HG03064 (cell line): ENCODE results near the gene ZNHIT2.
"Not testable (repeated sequence)": the region's sequence is repeated elsewhere in the genome, so short reads cannot be mapped to it uniquely, and the experiment has no call there.

Source experiments
- ATAC-seq: cut with Tn5 transposase; IDR thresholded peaks from one replicate; pipeline ENCODE4 v1.9.1; 2021; ENCODE audit warnings: low read depth; ENCODE audit not compliant: unreplicated experiment

ZNHIT2 gene

DNA sequence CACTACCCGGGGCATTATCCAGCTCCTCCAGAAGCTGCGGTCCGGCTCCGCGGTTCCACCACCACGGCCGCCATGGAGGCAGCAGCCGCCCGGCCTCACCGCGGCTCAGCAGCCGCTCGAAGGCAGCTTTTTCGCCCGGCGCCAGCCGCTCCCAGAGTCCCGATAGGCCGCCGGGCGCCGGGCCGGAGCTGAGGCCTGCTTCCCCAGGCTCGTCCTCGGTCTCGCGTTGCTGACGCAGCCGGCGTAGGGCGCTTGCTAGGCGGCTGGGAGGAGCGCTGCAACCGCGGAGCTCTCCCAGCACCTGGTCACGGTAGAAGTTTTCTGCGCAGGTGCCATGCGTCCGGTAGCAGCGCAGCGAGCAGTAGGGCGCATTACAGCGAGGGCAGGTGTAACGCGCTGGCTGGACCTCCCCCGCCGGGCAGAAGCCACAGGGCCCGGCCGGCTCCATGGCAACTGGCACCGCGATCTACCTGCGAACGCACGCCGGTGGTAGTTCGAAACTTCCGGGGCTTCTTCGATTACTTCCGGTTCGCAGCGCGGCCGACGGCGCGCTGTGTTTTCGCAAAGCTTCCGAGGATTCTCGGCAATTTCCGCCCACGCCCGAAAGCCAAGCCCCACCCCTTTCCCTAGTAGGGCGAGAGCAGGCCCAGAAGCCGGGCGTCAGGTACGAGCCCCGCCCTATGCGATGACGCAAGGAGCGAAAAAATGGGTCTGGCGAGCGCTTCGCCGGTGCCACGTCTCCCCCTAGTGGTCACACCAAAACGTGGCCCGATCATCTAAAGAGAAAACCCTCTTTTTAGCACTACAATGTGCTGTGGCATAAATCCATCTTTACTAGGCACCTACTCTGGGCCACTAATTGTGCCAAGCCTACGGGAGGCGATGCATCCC lies at the start of gene ZNHIT2:
Gene ZNHIT2, minus strand, starts transcription at position 496 of the 891 bp plus-strand sequence. Its CDS starts 48 bp downstream, at position 448.
- peak; percentile 51 for ATAC-seq

GRCh38 chr11:65166893-65167292 lies 49.4 kb upstream of the ZNHIT2 start:
- no peak for ATAC-seq

DNA sequence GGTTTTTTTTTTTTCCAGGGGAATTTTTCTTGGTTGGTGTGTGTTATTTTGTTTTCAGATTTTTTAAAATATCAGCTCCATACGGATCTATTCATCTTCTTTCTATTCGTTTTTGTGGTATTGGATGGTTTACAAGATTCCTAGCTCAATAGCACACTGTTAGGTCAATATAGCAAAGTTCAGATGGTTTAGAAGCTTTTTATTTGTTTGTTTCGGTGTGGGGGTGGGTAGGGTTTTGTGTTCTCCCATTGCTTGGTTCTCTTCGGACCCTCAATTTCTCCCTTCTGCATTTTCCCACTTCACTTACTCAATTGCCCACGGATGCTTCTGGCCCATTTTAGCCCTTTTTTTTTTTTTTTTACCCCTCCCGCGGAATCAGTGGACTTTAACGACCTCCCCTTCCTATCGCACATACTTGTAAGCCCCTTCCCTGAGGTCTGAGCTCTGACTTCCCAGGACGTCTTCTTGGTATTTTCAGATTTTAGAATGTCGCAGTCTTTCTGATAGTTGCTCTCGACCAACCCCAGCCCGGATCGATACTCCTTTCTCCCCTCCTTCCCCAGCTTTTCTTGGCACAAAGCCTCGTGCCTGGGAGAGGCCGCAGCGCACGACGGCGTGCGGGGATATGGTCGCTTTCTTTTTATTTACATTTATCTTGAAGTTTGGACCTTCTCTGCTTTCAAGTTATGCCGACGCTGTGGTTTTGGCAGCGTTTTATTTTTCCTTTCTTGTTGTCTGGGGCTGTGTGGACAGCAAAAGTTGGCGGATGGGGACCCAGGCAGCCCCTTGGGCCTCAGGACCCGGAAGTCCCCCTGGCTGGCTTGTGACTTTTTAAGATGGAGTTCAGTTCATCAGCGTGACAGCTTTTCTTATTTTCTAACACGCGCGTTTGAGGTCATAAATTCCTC lies 48.2 kb upstream of the ZNHIT2 start:
- no peak for ATAC-seq

DNA sequence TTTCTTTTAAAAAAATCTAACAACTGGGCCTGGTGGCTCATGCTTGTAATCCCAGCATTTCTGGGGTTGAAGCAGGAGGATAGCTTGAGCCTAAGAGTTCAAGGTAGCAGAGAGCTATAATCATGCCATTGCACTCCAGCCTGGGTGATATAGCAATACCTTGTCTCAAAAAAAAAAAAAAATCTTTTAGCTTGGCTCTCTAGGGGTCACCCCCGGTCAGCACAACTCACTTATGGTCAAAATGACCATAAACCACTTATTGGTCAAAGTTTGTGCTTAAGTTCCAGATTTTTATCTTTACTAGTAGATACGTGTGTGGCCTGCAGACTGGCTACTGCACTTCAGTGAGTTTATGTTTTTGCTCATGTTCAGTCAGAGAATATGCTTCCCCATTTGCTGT lies 46.2 kb upstream of the ZNHIT2 start:
- ATAC-seq: no peak

GRCh38 chr11:65160643-65161042 lies 43.1 kb upstream of the ZNHIT2 start:
- no peak for ATAC-seq

DNA sequence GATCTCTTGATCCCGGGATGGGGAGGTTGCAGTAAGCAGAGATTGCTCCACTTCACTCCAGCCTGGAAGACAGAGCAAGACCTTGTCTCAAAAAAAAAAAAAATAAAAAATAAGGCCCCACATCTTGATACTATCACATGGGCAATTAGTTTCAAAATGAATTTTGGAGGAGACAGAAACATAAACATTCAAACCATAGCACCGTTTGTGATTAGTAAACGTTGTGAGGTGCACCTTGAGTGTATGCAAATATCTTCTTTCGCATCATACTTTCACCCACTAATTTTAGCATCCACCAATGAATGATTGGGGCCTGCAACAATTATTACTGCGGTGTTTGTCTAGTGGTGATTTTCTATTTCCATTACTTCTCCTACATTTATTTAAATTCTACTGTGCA lies 41.5 kb upstream of the ZNHIT2 start:
- ATAC-seq: peak; percentile 78

GRCh38 chr11:65157336-65157735 lies 39.8 kb upstream of the ZNHIT2 start:
- ATAC-seq: no peak

GRCh38 chr11:65156926-65157325 lies 39.4 kb upstream of the ZNHIT2 start:
- no peak for ATAC-seq

DNA sequence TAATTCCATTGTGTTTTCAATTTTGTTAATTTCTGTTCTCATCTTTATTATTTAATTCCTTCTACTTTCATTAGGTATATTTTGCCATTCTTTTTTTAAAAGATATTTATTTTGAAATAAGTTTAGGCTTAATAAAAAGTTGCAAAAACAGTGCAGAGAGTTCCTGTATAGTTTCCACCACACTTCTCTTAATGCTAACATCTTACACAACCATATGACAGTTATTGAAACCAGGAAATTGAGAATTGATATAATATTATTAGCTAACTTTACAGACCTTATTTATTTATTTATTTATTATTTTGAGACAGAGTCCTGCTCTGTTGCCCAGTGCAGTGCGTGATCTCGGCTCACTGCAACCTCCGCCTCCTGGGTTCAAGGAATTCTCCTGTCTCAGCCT lies 38.8 kb upstream of the ZNHIT2 start:
- ATAC-seq: no peak

- no peak for ATAC-seq
These were observed 34.6 kb upstream of the ZNHIT2 start for GRCh38 chr11:65152122-65152521.

GRCh38 chr11:65151331-65151899 lies 33.9 kb upstream of the ZNHIT2 start:
- ATAC-seq: no peak

DNA sequence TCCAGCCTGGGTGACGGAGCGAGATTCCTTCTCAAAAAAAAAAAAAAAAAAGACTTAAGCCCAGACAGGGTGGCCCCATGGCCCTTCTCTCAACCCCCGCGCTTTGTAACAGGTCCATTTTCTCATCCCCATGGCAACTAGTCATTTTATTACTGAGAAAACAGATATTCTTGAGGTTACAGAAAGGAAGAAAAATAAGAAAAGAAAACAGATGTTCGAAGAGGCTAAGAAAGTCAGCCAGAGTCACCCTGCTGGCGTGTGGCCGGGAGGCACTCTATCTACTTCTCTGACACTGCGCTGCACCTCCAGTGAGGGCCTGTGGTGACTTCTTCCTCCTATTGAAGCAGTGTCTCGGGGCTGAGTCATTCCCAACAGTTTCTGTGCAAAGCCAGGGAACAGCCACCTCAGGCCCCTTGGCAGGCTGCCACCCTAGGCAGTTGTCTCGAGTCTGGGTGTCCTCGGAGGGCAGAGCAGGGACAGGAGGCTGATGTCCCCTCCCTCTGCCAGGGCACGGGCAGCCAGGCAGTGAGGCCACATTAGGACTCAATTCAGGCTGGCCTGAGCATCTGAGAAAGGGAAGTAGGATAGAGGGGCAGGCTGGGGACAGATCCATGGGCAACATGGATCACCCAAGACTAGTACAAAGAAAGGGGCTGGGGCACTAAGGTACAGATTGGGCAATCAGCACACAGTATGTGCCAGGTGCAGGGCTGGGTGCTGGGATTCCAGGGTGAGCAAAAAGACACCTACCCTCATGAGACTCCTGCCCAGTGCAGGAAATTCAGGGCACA lies 33.2 kb upstream of the ZNHIT2 start:
- ATAC-seq: no peak

DNA sequence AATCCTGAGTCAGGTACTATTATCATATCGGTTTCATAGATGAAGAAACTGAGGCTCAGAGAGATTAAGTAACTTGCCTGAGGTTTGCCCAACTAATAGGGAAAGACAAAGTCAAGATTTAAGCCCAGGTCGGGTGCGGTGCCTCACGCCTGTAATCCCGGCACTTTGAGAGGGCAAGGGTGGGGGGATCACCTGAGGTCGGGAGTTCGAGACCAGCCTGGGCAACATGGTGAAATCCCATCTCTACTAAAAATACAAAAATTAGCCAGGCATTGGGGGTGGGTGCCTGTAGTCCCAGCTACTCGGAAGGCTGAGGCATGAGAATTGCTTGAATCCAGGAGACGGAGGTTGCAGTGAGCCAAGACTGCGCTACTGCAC lies 32.6 kb upstream of the ZNHIT2 start:
- not testable (repeated sequence) for ATAC-seq

DNA sequence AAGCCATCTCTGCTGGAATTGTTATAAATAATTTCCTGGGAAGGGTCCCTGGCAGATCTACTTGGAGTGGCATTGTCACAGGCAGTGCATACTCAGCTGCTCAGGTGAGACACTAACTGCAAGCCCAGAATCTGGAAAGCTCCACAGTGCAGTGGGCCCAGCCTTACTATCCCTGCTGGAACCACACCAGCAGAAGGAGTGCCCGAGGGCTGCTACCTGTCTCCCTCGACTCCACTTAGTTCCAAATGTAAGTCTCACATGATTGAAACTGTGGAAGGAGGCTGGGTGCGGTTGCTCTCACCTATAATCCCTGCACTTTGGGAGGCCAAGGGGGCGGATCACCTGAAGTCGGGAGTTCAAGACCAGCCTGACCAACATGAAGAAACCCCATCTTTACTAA lies 31.2 kb upstream of the ZNHIT2 start:
- ATAC-seq: no peak

DNA sequence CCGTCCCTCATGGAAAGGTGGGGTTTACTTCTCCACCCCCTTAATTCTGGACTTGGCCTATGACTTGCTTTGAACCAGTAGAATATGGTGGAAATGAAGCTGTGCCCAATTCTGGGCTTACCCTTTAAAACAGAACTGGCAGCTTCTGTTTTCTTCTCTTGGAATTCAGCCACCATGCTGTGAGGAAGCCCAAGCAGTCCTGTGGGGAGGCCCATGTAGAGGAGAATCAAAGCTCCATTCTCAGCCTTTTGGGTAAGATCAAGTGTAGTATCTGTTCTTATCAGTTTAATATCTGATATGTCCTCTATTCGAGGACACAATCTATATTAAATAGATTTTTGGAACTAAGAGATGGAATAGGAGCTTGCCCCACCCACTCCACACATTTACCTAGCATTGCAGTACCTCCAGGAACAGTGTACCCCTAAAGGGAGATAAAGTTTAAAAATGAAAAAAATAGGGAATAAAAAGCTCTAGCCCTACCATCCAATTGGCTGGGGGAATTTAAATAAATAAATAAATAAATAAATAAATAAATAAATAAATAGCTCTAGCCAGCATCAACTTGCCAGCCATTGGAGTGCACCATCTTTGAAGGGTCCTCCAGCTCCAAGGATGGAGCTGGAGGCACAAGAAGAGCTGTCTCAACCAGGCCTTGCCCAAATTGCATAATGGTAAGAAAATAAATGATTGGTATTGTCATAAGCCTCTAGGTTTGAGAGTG lies 30.0 kb upstream of the ZNHIT2 start:
- no peak for ATAC-seq

GRCh38 chr11:65141896-65142494 lies 24.5 kb upstream of the ZNHIT2 start:
- no peak for ATAC-seq

GRCh38 chr11:65136515-65137096 lies 19.1 kb upstream of the ZNHIT2 start:
- ATAC-seq: no peak

GRCh38 chr11:65135633-65136145 lies 18.2 kb upstream of the ZNHIT2 start:
- ATAC-seq: no peak
